NCI-H1436 (cell line): ENCODE results near the gene NR5A1.

Experiments used
- DNase-seq: peaks from one replicate; lab custom pipeline; 2025; lab: John Stamatoyannopoulos, UW

NR5A1 gene

DNA sequence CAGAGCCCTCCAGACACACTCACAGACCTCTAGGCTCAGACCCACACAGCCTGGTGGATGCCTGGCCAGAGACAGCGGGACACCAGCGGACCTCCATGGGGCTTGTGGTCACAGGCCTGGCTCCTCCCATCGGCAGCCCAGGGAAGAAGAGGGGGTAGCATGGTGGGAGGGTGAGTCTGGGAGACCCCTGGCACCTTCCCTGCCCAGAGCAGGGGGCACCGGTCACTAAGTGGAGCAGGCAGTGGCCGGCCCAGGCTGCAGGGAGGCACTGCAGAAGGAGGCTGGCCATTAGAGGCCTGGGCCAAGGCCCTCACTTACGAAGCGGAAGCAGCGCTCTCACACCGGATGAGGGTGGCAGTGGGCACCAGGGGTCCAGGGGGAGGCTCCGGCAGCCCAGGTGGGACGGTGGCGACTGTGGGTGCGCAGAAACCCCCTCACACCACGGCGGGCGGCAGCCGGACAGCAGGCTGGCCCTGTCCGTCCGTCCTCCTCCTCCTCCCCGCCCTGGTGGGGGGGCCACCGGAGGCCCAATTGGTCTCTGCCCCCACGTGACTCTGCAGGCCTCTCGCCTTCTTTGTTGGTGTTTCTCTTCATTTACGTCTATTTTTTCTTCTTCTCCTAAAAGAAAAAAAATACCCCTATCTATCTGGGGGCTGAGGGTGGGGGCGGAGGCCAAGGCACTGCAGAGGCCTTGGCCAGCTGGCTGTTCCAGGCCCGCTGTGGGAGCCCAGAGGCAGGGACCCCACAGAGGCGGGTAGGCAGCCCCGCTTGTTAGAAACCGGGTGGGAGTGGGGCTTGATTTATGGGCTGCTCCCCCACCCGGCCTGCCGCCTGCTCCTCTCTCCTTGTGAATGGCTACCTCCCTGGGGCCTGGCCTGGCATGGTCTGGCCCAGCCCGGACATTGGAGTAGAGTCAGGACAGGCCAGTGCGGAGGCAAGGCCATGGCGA, at the start of gene NR5A1:
TSS of gene NR5A1 (minus strand) at position 469 of the 949 bp plus-strand sequence. CDS start 4,004 bp downstream, outside the sequence.
- no peak for DNase-seq

DNA sequence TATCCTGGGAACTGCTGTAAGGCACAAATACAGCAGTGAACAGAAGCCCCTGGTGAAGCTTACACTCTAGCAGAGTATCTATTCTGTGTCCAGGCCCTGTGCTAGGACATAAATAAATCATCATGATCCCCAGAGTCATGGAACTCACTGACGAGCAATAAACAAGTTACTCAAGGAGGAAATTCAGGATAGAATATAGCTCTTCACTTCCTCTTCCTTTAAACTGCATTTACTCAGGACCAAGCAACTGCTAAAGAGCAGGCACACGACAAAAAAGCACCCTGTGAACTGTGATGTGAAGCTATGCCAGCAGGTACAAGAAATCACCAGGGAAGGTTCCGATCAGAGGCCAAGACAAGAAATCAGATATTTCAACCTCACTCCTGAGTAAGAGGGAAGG, 47.8 kb upstream of the NR5A1 start:
- no peak for DNase-seq

DNA sequence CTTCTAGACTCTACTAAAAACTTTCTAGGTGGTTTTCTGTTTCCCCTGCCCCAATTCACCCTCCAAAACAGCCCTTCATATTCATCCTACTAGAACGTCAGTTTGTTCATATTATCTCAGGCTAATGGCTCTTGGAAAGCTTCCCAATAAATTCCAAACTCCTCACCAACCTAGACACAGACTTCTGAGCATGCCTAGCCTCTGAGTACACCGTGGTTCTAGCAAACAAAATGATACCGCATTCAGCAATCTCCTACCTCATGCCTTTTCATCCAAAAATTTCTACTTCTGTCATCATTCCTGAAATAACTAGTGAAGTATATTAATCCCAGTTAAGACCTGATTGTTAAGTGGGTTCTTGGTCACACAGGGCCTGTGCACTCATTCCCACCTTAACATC, 46.5 kb upstream of the NR5A1 start:
- no peak for DNase-seq

- DNase-seq, result no peak
Observed at GRCh38 chr9:124552273-124552605, 45.0 kb upstream of the NR5A1 start.

DNA sequence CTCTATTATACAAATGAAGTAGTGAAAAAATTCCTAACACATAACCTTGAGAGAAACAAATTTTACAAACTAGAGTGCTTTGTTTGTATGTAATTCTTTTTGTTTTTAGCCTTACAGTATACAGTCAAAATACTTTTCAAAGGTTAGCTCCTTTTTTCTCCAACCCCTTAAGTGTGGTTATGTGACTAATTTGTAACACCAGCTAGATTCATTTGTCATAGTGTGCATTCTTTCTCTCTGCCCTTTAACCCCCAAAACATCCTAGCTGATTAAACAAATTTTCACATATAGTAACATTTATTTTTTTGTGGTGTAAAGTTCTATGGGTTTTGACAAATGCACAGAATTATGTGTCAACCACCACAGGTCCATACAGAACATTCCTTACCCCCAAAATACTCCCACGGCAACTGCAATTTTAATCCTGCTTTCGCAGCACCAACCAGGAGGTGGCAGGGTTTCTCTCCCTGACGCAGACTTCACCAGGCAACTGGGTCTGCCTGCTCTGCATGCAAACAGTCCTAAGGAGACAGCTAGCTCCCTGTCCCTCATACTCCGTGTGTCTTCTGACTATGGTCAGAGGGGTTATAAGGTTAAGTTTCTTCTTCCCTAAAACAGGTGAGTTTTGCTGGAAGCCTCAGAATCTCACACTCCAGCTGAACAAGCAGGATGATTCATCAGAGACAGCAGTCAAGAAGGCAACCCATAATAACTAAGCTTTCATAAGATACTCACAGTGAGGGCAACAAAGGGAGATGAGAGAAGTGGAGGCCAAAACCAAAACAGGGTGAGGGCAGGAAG, 44.5 kb upstream of the NR5A1 start:
- no peak for DNase-seq

DNA sequence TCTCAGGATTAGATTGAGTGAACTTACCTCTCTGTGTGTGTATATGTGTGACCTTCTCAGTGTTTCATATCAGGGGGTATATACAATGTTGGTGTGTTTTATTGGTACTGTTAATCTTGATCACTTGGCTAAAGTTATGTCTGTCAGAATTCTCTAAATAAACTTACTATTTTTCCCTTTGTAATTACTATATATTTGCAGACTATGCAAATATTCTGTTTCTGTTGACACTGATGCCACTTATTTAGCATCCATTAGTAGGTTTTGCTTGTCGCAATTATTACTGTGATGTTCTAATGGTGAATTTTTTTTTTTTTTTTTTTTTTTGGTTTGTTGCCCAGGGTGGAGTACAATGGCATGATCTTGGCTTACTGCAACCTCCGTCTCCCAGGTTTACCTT, 42.9 kb upstream of the NR5A1 start:
- DNase-seq, result no peak

GRCh38 chr9:124549016-124549415, 41.8 kb upstream of the NR5A1 start:
- no peak for DNase-seq

GRCh38 chr9:124544535-124544934, 37.3 kb upstream of the NR5A1 start:
- DNase-seq, result no peak

- no peak for DNase-seq
Observed at GRCh38 chr9:124541824-124542223, 34.6 kb upstream of the NR5A1 start.

GRCh38 chr9:124537926-124538325, 30.7 kb upstream of the NR5A1 start:
- no peak for DNase-seq

GRCh38 chr9:124535846-124536245, 28.6 kb upstream of the NR5A1 start:
- no peak for DNase-seq

- DNase-seq, result no peak
Observed at GRCh38 chr9:124532897-124533296, 25.7 kb upstream of the NR5A1 start.

- no peak for DNase-seq
Observed at GRCh38 chr9:124531115-124531514, 23.9 kb upstream of the NR5A1 start.

DNA sequence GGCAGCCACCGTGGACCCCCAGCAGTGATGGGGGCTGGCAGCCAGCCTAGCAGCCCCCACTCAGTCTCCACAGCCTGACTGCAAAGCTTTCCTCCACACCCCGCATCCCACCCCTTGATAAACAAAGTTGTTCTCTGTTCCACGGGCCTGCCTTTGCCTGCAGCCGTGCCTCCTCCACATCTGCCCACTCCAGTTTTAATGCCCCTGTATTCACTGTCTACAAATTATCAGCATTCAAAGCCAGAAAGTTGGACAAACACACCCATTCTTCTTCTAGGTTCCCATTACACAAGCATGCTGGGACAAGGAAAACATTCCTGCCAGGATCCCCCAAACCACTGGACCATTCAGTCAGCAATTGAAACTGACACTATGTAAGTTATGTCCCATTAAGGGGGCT, 23.0 kb upstream of the NR5A1 start:
- DNase-seq, result no peak

DNA sequence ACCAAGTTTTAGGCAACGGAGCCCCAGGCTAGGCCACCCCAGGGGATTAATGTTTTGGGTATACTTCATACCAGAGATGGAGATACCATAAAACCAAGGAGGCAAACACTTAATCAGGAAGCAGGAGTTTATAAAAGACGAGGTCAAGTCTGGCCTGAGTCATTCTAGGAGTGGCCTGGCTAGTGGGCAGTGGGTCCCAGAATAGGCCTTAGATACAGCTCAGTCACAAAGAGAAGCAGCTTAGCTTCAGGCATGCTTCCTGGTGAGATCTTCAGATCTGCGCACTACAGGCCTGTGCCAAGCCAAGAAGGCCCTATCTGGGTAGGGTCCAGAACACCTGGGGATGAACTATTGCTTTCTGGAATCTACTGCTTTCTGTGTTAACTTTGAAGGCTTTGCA, 20.6 kb upstream of the NR5A1 start:
- no peak for DNase-seq

GRCh38 chr9:124526174-124526573, 19.0 kb upstream of the NR5A1 start:
- no peak for DNase-seq

- DNase-seq, result no peak
Observed at GRCh38 chr9:124522121-124523098, 15.2 kb upstream of the NR5A1 start.

DNA sequence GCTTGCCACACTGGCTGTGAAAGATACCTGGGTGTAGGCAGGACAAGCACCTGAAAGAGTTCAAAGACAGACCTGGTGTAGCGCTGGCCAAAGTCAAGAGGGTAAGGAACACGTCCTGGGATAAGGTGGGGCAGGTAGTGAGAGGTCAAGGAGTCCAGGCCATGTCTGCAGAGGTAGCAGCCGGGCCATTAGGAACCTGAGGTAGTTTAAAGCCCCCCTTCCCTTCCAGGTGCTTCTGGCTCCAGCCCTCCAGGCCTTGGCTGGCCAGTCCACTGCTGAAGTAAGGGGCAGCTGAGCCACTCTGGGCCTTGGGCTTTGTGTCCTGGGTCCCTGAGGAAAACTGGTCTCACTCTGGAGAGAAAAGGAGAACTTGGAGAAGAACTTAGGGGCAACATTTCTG, 13.9 kb upstream of the NR5A1 start:
- no peak for DNase-seq

- DNase-seq, result no peak
Observed at GRCh38 chr9:124520206-124520596, 13.0 kb upstream of the NR5A1 start.

- DNase-seq, result no peak
Observed at GRCh38 chr9:124518116-124518515, 10.9 kb upstream of the NR5A1 start.

GRCh38 chr9:124517600-124517999, 10.4 kb upstream of the NR5A1 start:
- DNase-seq, result no peak

GRCh38 chr9:124514874-124515273, 7.7 kb upstream of the NR5A1 start:
- DNase-seq, result no peak
